G401 (cell line): Measurements from ENCODE around the gene FBXW11. TPM values are rescaled to one million over a fixed set of nuclear protein-coding genes. Genes with fewer than 3 reads are reported as not detected.
"Not testable (repeated sequence)": the region's sequence is repeated elsewhere in the genome, so short reads cannot be mapped to it uniquely, and the experiment has no call there.

Experiments used
- DNase-seq: peaks from one replicate; pipeline ENCODE4 v3.0.0-alpha.2; 2015; ENCODE audit warnings: low spot score
- in situ Hi-C: cut with HindIII; loops from 2 replicates; pipeline ENCODE4 v1.10.0; 2016; ENCODE audit warnings: low sequenced_read_pairs, mixed read lengths
- total RNA-seq: library from RNA; depleted of rRNA; stranded (reverse); fragments of >200 nt; shearing (Covaris generic); gene quantifications from 2 replicates; pipeline ENCODE4 v1.2.3, GENCODE V29; 2014

The FBXW11 gene
- total RNA-seq, 1 experiment from 2014 or later, result 68.7 TPM

- DNase-seq, result no peak
- in situ Hi-C loops, result no loop called here
These were observed 16.3 kb downstream of the FBXW11 start for GRCh38 chr5:171989946-171990712.

GRCh38 chr5:171989276-171989675, 17.2 kb downstream of the FBXW11 start:
- no peak for DNase-seq
- in situ Hi-C loops, result no loop called here

- DNase-seq, result peak; percentile 43
- in situ Hi-C loops, result no loop called here
These were observed 19.7 kb downstream of the FBXW11 start for GRCh38 chr5:171986772-171987171.

- in situ Hi-C loops, result no loop called here
- no peak for DNase-seq
These were observed 21.6 kb downstream of the FBXW11 start for GRCh38 chr5:171984748-171985419.

- DNase-seq, result no peak
- in situ Hi-C loops, result no loop called here
These were observed 24.6 kb downstream of the FBXW11 start for GRCh38 chr5:171981847-171982246.

- in situ Hi-C loops, result no loop called here
- DNase-seq, result no peak
These were observed 25.6 kb downstream of the FBXW11 start for GRCh38 chr5:171980792-171981191.

GRCh38 chr5:171979606-171980005, 26.8 kb downstream of the FBXW11 start:
- in situ Hi-C loops, result no loop called here

GRCh38 chr5:171978519-171978918, 27.9 kb downstream of the FBXW11 start:
- in situ Hi-C loops, result no loop called here
- DNase-seq, result no peak

More at GRCh38 chr5:171979606-171980005, 26.8 kb downstream of the FBXW11 start:
- no peak for DNase-seq

- DNase-seq, result no peak
- in situ Hi-C loops, result no loop called here
These were observed 28.4 kb downstream of the FBXW11 start for GRCh38 chr5:171978016-171978415.

GRCh38 chr5:171977244-171977950, 29.0 kb downstream of the FBXW11 start:
- in situ Hi-C loops, DNase-seq: not testable (repeated sequence)

GRCh38 chr5:171975877-171976667, 30.4 kb downstream of the FBXW11 start:
- DNase-seq, result no peak
- in situ Hi-C loops, result no loop called here

- DNase-seq, result no peak
These were observed 31.1 kb downstream of the FBXW11 start for GRCh38 chr5:171975262-171975876.

GRCh38 chr5:171970826-171971225, 35.6 kb downstream of the FBXW11 start:
- in situ Hi-C loops, result no loop called here
- DNase-seq, result no peak

More at GRCh38 chr5:171975262-171975876, 31.1 kb downstream of the FBXW11 start:
- in situ Hi-C loops, result no loop called here

GRCh38 chr5:171969288-171969880, 37.1 kb downstream of the FBXW11 start:
- DNase-seq, result no peak
- in situ Hi-C loops, result no loop called here

- no peak for DNase-seq
- in situ Hi-C loops, result no loop called here
These were observed 37.9 kb downstream of the FBXW11 start for GRCh38 chr5:171968531-171968930.

GRCh38 chr5:171966964-171967363, 39.5 kb downstream of the FBXW11 start:
- no peak for DNase-seq
- in situ Hi-C loops, result no loop called here

- in situ Hi-C loops, result no loop called here
- no peak for DNase-seq
These were observed 40.2 kb downstream of the FBXW11 start for GRCh38 chr5:171966270-171966669.

- in situ Hi-C loops, result no loop called here
- no peak for DNase-seq
These were observed 40.7 kb downstream of the FBXW11 start for GRCh38 chr5:171965745-171966144.
